Panc1 (cell line): Measurements from ENCODE around the gene TRERF1.

ENCODE experiments used
- POLR2AphosphoS5 ChIP-seq: IDR thresholded peaks from 2 replicates; pipeline ENCODE4 v1.6.1; 2012; ENCODE audit warnings: mild to moderate bottlenecking, low read depth, low read length, moderate library complexity
- SIN3A ChIP-seq: IDR thresholded peaks from 2 replicates; pipeline ENCODE4 v1.6.1; 2012; ENCODE audit warnings: low read depth, mild to moderate bottlenecking, low read length, moderate library complexity, borderline replicate concordance; ENCODE audit not compliant: insufficient read depth
- TCF7L2 ChIP-seq: IDR thresholded peaks from 2 replicates; pipeline ENCODE4 v1.6.1; 2011; ENCODE audit warnings: mild to moderate bottlenecking, low read depth, low read length, inconsistent platforms
- TF ChIP-seq, protein P1 (sequence below): fragments of 450-650 bp; IDR thresholded peaks from 2 replicates; pipeline ENCODE4 v1.5.1; 2017; ENCODE audit warnings: mild to moderate bottlenecking
- TF ChIP-seq, protein P2 (sequence below), 2 experiments: IDR thresholded peaks; 2 replicates each; pipeline ENCODE4 v1.6.1; 2011 to 2012; ENCODE audit warnings: low read depth in 2 of 2, control low read depth in 1 of 2, low read length in 1 of 2, mild to moderate bottlenecking in 1 of 2, moderate library complexity in 1 of 2; ENCODE audit not compliant: insufficient read depth in 1 of 2

DNA sequence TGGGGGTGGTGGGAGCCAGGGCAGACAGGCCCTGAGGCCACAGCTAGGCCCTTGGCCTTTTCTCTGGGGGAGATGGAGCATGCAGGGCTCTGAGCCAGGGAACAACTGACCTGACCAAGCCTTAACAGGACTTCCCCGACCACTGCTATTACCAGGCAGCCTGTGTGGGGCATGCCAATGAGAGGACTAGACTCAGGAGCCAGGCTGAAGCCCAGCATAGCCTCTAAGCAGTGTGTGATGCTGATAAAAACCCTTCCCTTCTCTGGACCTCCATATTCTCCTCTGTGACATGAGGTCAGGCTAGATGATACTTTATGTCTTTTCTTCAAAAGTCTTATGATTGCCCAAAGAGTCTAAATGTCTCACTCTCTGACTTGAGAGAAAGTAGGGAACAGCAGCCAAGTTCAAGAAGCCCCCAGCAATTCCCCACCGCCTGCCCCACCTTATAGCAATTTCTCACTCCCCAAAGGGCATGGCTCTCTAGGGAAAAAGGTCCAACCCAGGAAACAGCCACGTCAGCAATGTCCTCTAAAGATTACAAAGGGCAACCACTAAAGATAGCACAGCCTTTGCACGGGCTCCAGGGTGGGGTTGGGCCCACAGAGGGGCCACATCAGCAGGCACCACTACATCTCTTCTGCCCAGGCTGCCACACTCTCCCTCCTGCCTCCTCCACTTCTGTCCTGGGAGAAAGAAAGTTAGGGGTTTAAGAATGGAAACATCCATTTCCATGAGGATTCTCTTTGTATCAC lies 71.3 kb downstream of the TRERF1 start:
- TF ChIP-seq, protein P1, sequence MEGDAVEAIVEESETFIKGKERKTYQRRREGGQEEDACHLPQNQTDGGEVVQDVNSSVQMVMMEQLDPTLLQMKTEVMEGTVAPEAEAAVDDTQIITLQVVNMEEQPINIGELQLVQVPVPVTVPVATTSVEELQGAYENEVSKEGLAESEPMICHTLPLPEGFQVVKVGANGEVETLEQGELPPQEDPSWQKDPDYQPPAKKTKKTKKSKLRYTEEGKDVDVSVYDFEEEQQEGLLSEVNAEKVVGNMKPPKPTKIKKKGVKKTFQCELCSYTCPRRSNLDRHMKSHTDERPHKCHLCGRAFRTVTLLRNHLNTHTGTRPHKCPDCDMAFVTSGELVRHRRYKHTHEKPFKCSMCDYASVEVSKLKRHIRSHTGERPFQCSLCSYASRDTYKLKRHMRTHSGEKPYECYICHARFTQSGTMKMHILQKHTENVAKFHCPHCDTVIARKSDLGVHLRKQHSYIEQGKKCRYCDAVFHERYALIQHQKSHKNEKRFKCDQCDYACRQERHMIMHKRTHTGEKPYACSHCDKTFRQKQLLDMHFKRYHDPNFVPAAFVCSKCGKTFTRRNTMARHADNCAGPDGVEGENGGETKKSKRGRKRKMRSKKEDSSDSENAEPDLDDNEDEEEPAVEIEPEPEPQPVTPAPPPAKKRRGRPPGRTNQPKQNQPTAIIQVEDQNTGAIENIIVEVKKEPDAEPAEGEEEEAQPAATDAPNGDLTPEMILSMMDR: no peak
- TF ChIP-seq POLR2AphosphoS5 (no peak), TCF7L2 (no peak), SIN3A (no peak)
- TF ChIP-seq, protein P2, sequence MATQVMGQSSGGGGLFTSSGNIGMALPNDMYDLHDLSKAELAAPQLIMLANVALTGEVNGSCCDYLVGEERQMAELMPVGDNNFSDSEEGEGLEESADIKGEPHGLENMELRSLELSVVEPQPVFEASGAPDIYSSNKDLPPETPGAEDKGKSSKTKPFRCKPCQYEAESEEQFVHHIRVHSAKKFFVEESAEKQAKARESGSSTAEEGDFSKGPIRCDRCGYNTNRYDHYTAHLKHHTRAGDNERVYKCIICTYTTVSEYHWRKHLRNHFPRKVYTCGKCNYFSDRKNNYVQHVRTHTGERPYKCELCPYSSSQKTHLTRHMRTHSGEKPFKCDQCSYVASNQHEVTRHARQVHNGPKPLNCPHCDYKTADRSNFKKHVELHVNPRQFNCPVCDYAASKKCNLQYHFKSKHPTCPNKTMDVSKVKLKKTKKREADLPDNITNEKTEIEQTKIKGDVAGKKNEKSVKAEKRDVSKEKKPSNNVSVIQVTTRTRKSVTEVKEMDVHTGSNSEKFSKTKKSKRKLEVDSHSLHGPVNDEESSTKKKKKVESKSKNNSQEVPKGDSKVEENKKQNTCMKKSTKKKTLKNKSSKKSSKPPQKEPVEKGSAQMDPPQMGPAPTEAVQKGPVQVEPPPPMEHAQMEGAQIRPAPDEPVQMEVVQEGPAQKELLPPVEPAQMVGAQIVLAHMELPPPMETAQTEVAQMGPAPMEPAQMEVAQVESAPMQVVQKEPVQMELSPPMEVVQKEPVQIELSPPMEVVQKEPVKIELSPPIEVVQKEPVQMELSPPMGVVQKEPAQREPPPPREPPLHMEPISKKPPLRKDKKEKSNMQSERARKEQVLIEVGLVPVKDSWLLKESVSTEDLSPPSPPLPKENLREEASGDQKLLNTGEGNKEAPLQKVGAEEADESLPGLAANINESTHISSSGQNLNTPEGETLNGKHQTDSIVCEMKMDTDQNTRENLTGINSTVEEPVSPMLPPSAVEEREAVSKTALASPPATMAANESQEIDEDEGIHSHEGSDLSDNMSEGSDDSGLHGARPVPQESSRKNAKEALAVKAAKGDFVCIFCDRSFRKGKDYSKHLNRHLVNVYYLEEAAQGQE (IDR thresholded peaks at IDR 0.05; ENCODE audit: insufficient read depth in 1 of 2, low read depth in 2 of 2, low read length in 1 of 2): no peak
